Stimulated activated CD4-positive, alpha-beta T cell treated with anti-CD3 and anti-CD28 coated beads, Interleukin-4, amount 100 ng/mL, for 24 hours (primary cell): ENCODE measurements around the gene ZNF200.
"Not testable (repeated sequence)": the region's sequence is repeated elsewhere in the genome, so short reads cannot be mapped to it uniquely, and the experiment has no call there.

Experiments
- DNase-seq: peaks from one replicate; pipeline ENCODE4 v3.0.0-alpha.2; 2020

Gene ZNF200

GRCh38 chr16:3249451-3249850 lies 14.5 kb upstream of the ZNF200 start:
- DNase-seq: no peak

- no peak for DNase-seq
Measured at GRCh38 chr16:3249020-3249419, 14.1 kb upstream of the ZNF200 start.

GRCh38 chr16:3248596-3248995 lies 13.6 kb upstream of the ZNF200 start:
- no peak for DNase-seq

- no peak for DNase-seq
Measured at GRCh38 chr16:3246876-3247275, 11.9 kb upstream of the ZNF200 start.

GRCh38 chr16:3246002-3246401 lies 11.0 kb upstream of the ZNF200 start:
- DNase-seq: no peak

GRCh38 chr16:3243882-3244281 lies 8.9 kb upstream of the ZNF200 start:
- DNase-seq: no peak

- no peak for DNase-seq
Measured at GRCh38 chr16:3242709-3243108, 7.8 kb upstream of the ZNF200 start.

- DNase-seq: no peak
Measured at GRCh38 chr16:3241761-3242160, 6.8 kb upstream of the ZNF200 start.

GRCh38 chr16:3235856-3236669 lies 1.1 kb upstream of the ZNF200 start:
- peak; percentile 23 for DNase-seq

GRCh38 chr16:3234543-3234856 lies 458 bp downstream of the ZNF200 start:
- DNase-seq: no peak

- DNase-seq: no peak
Measured at GRCh38 chr16:3223913-3224515, 10.9 kb downstream of the ZNF200 start.

- DNase-seq: no peak
Measured at GRCh38 chr16:3220839-3221238, 14.1 kb downstream of the ZNF200 start.

- DNase-seq: no peak
Measured at GRCh38 chr16:3216263-3216640, 18.7 kb downstream of the ZNF200 start.

GRCh38 chr16:3215601-3216262 lies 19.2 kb downstream of the ZNF200 start:
- DNase-seq: peak; percentile 7

- peak; percentile 24 for DNase-seq
Measured at GRCh38 chr16:3214904-3215600, 19.9 kb downstream of the ZNF200 start.

GRCh38 chr16:3212567-3212966 lies 22.4 kb downstream of the ZNF200 start:
- DNase-seq: no peak

GRCh38 chr16:3212006-3212405 lies 23.0 kb downstream of the ZNF200 start:
- no peak for DNase-seq

- DNase-seq: no peak
Measured at GRCh38 chr16:3207086-3207953, 27.6 kb downstream of the ZNF200 start.

GRCh38 chr16:3205939-3206338 lies 29.0 kb downstream of the ZNF200 start:
- DNase-seq: not testable (repeated sequence)

GRCh38 chr16:3202903-3203539 lies 31.9 kb downstream of the ZNF200 start:
- DNase-seq: no peak

- no peak for DNase-seq
Measured at GRCh38 chr16:3198334-3199072, 36.5 kb downstream of the ZNF200 start.
